OCI-LY1 (cell line): ENCODE results near the gene DAND5.

Experiments used
- H2AFZ ChIP-seq: fragments of 200-600 bp; sonication (generic), shearing (Covaris generic); 2 replicates; pipeline ENCODE4 v1.6.0; 2014; ENCODE audit warnings: antibody characterized with exemption, mild to moderate bottlenecking, low read length
- H3F3A ChIP-seq: fragments of 200-600 bp; sonication (generic), shearing (Covaris generic); 2 replicates; pipeline ENCODE4 v1.6.0; 2014; ENCODE audit warnings: mild to moderate bottlenecking, antibody characterized with exemption, low read length, moderate library complexity; ENCODE audit not compliant: insufficient read depth
- H3K27ac ChIP-seq: fragments of 200-600 bp; sonication (generic); 2 replicates; pipeline ENCODE4 v1.5.1; 2014; ENCODE audit warnings: low read length, mixed run types, mild to moderate bottlenecking, low read depth; ENCODE audit not compliant: poor library complexity, severe bottlenecking
- H3K27me3 ChIP-seq: fragments of 200-600 bp; sonication (generic); 2 replicates; pipeline ENCODE4 v1.6.0; 2014; ENCODE audit warnings: antibody characterized with exemption, mild to moderate bottlenecking, low read length, moderate library complexity; ENCODE audit not compliant: insufficient read depth
- H3K36me3 ChIP-seq: fragments of 200-600 bp; sonication (generic); 2 replicates; pipeline ENCODE4 v1.6.1; 2014; ENCODE audit warnings: mild to moderate bottlenecking, antibody characterized with exemption, low read length, moderate library complexity, mixed read lengths; ENCODE audit not compliant: insufficient read depth
- H3K4me1 ChIP-seq: fragments of 200-600 bp; sonication (generic); 2 replicates; pipeline ENCODE4 v1.5.1; 2014; ENCODE audit warnings: mild to moderate bottlenecking, low read length, moderate library complexity; ENCODE audit not compliant: insufficient read depth, severe bottlenecking
- H3K4me2 ChIP-seq: fragments of 200-600 bp; sonication (generic), shearing (Covaris generic); 2 replicates; pipeline ENCODE4 v1.6.1; 2014; ENCODE audit warnings: low read length
- H3K4me3 ChIP-seq: fragments of 200-600 bp; sonication (generic); 2 replicates; pipeline ENCODE4 v1.5.1; 2014; ENCODE audit warnings: low read length, low read depth, mild to moderate bottlenecking, mixed read lengths; ENCODE audit not compliant: poor library complexity, severe bottlenecking
- H3K79me2 ChIP-seq: fragments of 200-600 bp; shearing (Covaris generic); 2 replicates; pipeline ENCODE4 v1.6.1; 2016; ENCODE audit warnings: mixed run types, low read length, mixed read lengths; ENCODE audit not compliant: insufficient read depth
- H3K9ac ChIP-seq: fragments of 200-600 bp; sonication (generic), shearing (Covaris generic); 2 replicates; pipeline ENCODE4 v1.6.1; 2014; ENCODE audit warnings: mild to moderate bottlenecking, low read length, mixed read lengths
- H3K9me2 ChIP-seq: fragments of 200-600 bp; sonication (generic), shearing (Covaris generic); 2 replicates; pipeline ENCODE4 v1.6.1; 2014; ENCODE audit warnings: low read depth, mild to moderate bottlenecking, low read length, mixed read lengths
- H3K9me3 ChIP-seq: fragments of 200-600 bp; shearing (Covaris generic); 2 replicates; pipeline ENCODE4 v1.6.1; 2014; ENCODE audit warnings: low read length, mixed read lengths
- H4K20me1 ChIP-seq: fragments of 200-600 bp; sonication (generic), shearing (Covaris generic); 2 replicates; pipeline ENCODE4 v1.6.0; 2016; ENCODE audit warnings: mild to moderate bottlenecking, low read length; ENCODE audit not compliant: insufficient read depth
- CTCF ChIP-seq: fragments of 200-600 bp; sonication (generic), shearing (Covaris generic); IDR thresholded peaks from 2 replicates; pipeline ENCODE4 v1.5.1; 2017; ENCODE audit warnings: mild to moderate bottlenecking, antibody characterized with exemption, low read length, moderate library complexity, mixed read lengths
- EZH2 ChIP-seq: fragments of 200-600 bp; sonication (generic), shearing (Covaris generic); IDR thresholded peaks from 2 replicates; pipeline ENCODE4 v1.8.0; 2017; ENCODE audit warnings: borderline replicate concordance, mixed run types, mild to moderate bottlenecking, antibody characterized with exemption, low read length, moderate library complexity, mixed read lengths

The DAND5 gene

DNA sequence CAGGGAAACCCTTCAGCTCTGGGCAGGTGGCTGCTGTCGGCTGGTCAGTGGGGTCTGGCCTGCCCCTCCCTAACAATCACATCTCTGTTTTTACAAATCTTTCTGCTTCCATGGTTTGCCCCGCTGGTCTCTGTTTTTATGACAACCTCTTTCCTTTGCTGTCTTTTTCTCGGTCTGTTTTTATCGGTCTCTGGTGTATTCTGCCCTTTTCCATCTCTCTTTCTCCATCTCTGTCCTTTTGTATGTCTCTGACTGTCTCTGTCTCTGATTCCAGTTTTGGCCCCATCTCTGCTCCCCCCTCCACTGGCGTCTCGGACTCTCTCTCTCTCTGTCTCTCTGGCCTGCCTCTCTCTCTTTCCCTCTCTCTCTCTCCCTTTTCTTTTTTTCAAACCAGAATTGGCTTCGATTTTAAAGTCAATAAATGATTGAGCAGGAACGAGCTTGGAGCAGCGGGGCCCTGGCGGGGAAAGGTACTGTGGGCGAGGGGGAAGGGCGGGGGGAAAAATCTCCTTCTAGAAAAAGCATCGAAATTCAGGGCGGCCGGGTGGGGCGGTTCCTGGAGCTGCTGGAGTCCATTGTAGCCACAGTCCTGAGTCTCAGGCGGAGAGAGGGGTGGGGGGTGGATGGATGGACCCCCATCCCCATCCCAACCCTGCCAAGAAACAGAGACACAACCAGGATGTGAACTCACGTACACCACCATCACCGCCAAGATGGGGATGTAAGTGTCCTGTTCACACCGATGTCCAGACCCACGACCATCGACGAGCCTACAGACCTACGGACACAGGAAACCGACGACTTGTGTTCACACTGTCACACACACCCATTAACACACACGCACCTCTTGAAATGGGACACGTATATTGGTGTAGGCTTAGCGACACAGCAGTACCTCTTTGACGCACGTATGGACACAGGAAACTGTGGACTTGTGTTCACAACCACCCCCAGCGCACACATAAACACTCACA is 28.9 kb downstream of the DAND5 start:
- Histone ChIP-seq H2AFZ (no peak overlapping the region), H3K9me3 (no peaks in the 10 kb centered on the region), H3K27ac (no peak overlapping the region), H3K9ac (no peak overlapping the region), H3K4me3 (no peak overlapping the region), H3K4me2 (no peak overlapping the region), H3K36me3 (no peaks in the 10 kb centered on the region), H3K4me1 (no peaks in the 10 kb centered on the region), H3F3A (no peaks in the 10 kb centered on the region), H4K20me1 (no peaks in the 10 kb centered on the region), H3K79me2 (no peaks in the 10 kb centered on the region), H3K9me2 (no peaks in the 10 kb centered on the region), H3K27me3 (peaks cover 10% of the 10 kb centered on the region; the same call in 1 of the 2 replicates)
- TF ChIP-seq CTCF (no peak), EZH2 (no peak)

- Histone ChIP-seq H3K9ac (no peak overlapping the region), H3K27me3 (peaks cover 3% of the 10 kb centered on the region; the same call in 1 of the 2 replicates), H3K27ac (no peak overlapping the region), H3K4me1 (no peaks in the 10 kb centered on the region), H3K79me2 (no peaks in the 10 kb centered on the region), H3K9me2 (no peaks in the 10 kb centered on the region), H3F3A (no peaks in the 10 kb centered on the region), H3K4me3 (no peak overlapping the region), H3K9me3 (no peaks in the 10 kb centered on the region), H3K36me3 (no peaks in the 10 kb centered on the region), H4K20me1 (no peaks in the 10 kb centered on the region), H3K4me2 (no peak overlapping the region), H2AFZ (no peak overlapping the region)
- no peak for TF ChIP-seq CTCF
- TF ChIP-seq EZH2: no peak
Observed at GRCh38 chr19:13001166-13001501, 31.8 kb downstream of the DAND5 start.

GRCh38 chr19:13001502-13002165 is 32.3 kb downstream of the DAND5 start:
- Histone ChIP-seq H3K27me3 (peaks cover 3% of the 10 kb centered on the region; the same call in 1 of the 2 replicates), H3K4me2 (no peak overlapping the region), H3K79me2 (no peaks in the 10 kb centered on the region), H3K9me2 (no peaks in the 10 kb centered on the region), H3K4me3 (no peak overlapping the region), H3K36me3 (no peaks in the 10 kb centered on the region), H3K9me3 (no peaks in the 10 kb centered on the region), H2AFZ (no peak overlapping the region), H4K20me1 (no peaks in the 10 kb centered on the region), H3F3A (no peaks in the 10 kb centered on the region), H3K27ac (no peak overlapping the region), H3K9ac (no peak overlapping the region), H3K4me1 (no peaks in the 10 kb centered on the region)
- no peak for TF ChIP-seq EZH2
- TF ChIP-seq CTCF: no peak
